ENCODE data around the gene DHDH. TPM values are rescaled to one million over a fixed set of nuclear protein-coding genes. Genes with fewer than 3 reads are reported as not detected.

DHDH gene
- total and polyA plus RNA-seq, 2 of the 13 experiments (the other 11 are each of a cell fraction or from before 2014, with no cell fraction given), result 0.13 to 0.91 TPM

- Histone ChIP-seq H3K79me2 (ENCODE audit: insufficient read depth, low read length) (peaks cover 59% of the 10 kb centered on the region), H3K9me3 (ENCODE audit: low read length) (no peaks in the 10 kb centered on the region), H2AFZ (ENCODE audit: low read length) (peak within 1 kb of the TSS; percentile 29), H3K27ac (ENCODE audit: extremely low read length, insufficient read depth, low read length) (peak within 1 kb of the TSS; percentile 80), H3K4me1 (ENCODE audit: insufficient read depth, low read length) (peaks cover 41% of the 10 kb centered on the region), H3K4me3 (replicated peaks in 1 of 3; ENCODE audit: insufficient read depth in 1 of 3, low read depth in 2 of 3, low read length in 3 of 3) (peak within 1 kb of the TSS; percentile 90 to 98 (median 98)), H3K4me2 (ENCODE audit: low read depth, low read length) (peak within 1 kb of the TSS; percentile 93), H4K20me1 (ENCODE audit: insufficient read depth, low read length) (no peaks in the 10 kb centered on the region), H3K27me3 (ENCODE audit: control insufficient read depth in 1 of 2, insufficient read depth in 2 of 2, low read length in 2 of 2) (no peaks in the 10 kb centered on the region; a peak in 1 of 5 replicates), H3K9ac (ENCODE audit: insufficient read depth, low read depth, low read length) (peak within 1 kb of the TSS; percentile 85), H3K36me3 (replicated peaks in 1 of 2; ENCODE audit: control insufficient read depth in 1 of 2, insufficient read depth in 2 of 2, low read length in 2 of 2) (peaks cover 4 to 10% of the 10 kb centered on the region in 2 experiments; a peak in 4 of 5 replicates)
- WGBS (ENCODE audit: low lambda C conversion rate), result 1% methylated on average over 21 of the region's 56 CpGs
- POLR2A ChIA-PET, result interaction anchor here (0.5 to 3.7 kb wide), 35 partner anchors 9 to 683 kb away, joined by 3 to 57 read pairs (median 5); partner anchors contain the start of genes ALDH16A1, BAX, FTL and HRC
- BruUV-seq (replicated peaks), result no TSS peak
- intact Hi-C loops (cut with micrococcal nuclease; ENCODE audit: unreplicated experiment) (no loop called here), in situ Hi-C loops (cut with HindIII; ENCODE audit: extremely low pct_ligation_motif_present, low pct_unique_long_range_greater_than_20kb) (no loop called here)
- DNase-seq (ENCODE audit: low spot score), result peak; percentile 99
- ATAC-seq, result peak; percentile 90
- peak; percentile 98 for FAIRE-seq
- CTCF ChIA-PET (ENCODE audit: low intra/inter-chr PET ratio, low total read pairs), result no interaction called here
- TF ChIP-seq ZNF788 (CRISPR knock-in tag; IDR thresholded peaks at IDR 0.05; ENCODE audit: borderline replicate concordance) (0 out of 2 replicates have a peak, but pooled peaks have one; percentile 21), HIC2 (CRISPR knock-in tag; IDR thresholded peaks at IDR 0.05; ENCODE audit: low read depth) (no peak), ZNF234 (CRISPR knock-in tag; conservative IDR thresholded peaks at IDR 0.05) (no peak), KLF11 (CRISPR knock-in tag; IDR thresholded peaks at IDR 0.05) (peak; percentile 98; the same call in 1 of the 2 replicates), TFE3 (CRISPR knock-in tag; IDR thresholded peaks at IDR 0.05) (peak; percentile 43; the same call in 1 of the 2 replicates), XBP1 (CRISPR knock-in tag; IDR thresholded peaks at IDR 0.05) (no peak), ZNF383 (CRISPR knock-in tag; IDR thresholded peaks at IDR 0.05; ENCODE audit: borderline replicate concordance) (no peak), NFE2L1 (CRISPR knock-in tag; IDR thresholded peaks at IDR 0.05; ENCODE audit: borderline replicate concordance) (no peak), MEF2D (CRISPR knock-in tag; IDR thresholded peaks at IDR 0.05) (no peak), ZNF207 (IDR thresholded peaks at IDR 0.05; ENCODE audit: borderline replicate concordance) (no peak), KDM5A (IDR thresholded peaks at IDR 0.05; ENCODE audit: borderline replicate concordance, low read length) (peak; percentile 87; the same call in 1 of the 2 replicates), REXO4 (CRISPR knock-in tag; IDR thresholded peaks at IDR 0.05; ENCODE audit: borderline replicate concordance) (no peak), JARID2 (CRISPR knock-in tag; IDR thresholded peaks at IDR 0.05; ENCODE audit: insufficient replicate concordance) (no peak), ZNF749 (CRISPR knock-in tag; IDR thresholded peaks at IDR 0.05; ENCODE audit: borderline replicate concordance) (no peak), SOX13 (IDR thresholded peaks at IDR 0.05) (no peak), SOX13 (CRISPR knock-in tag; conservative IDR thresholded peaks at IDR 0.05 in 1 of 2, IDR thresholded peaks at IDR 0.05 in 1 of 2) (no peak), AHR (CRISPR knock-in tag; IDR thresholded peaks at IDR 0.05) (no peak), PAF1 (CRISPR knock-in tag; IDR thresholded peaks at IDR 0.05) (no peak), ZNF263 (CRISPR knock-in tag; IDR thresholded peaks at IDR 0.05) (peak; percentile 67), ZNF75D (CRISPR knock-in tag; IDR thresholded peaks at IDR 0.05; ENCODE audit: borderline replicate concordance) (no peak), HMGA1 (CRISPR knock-in tag; conservative IDR thresholded peaks at IDR 0.05) (no peak)
These were observed 59.9 kb downstream of the DHDH start, which contains the start of the genes GYS1 and RUVBL2 for GRCh38 chr19:48993175-48994034. Gene GYS1, minus strand, starts transcription at chr19:48993309. Its CDS starts 197 bp downstream, at chr19:48993112. Gene RUVBL2, plus strand, starts transcription at chr19:48993887. Its CDS starts 25 bp downstream, at chr19:48993912.
